Measurements from ENCODE around the gene BARD1.
"Not testable (repeated sequence)": the region's sequence is repeated elsewhere in the genome, so short reads cannot be mapped to it uniquely, and the experiment has no call there.

Gene BARD1

DNA sequence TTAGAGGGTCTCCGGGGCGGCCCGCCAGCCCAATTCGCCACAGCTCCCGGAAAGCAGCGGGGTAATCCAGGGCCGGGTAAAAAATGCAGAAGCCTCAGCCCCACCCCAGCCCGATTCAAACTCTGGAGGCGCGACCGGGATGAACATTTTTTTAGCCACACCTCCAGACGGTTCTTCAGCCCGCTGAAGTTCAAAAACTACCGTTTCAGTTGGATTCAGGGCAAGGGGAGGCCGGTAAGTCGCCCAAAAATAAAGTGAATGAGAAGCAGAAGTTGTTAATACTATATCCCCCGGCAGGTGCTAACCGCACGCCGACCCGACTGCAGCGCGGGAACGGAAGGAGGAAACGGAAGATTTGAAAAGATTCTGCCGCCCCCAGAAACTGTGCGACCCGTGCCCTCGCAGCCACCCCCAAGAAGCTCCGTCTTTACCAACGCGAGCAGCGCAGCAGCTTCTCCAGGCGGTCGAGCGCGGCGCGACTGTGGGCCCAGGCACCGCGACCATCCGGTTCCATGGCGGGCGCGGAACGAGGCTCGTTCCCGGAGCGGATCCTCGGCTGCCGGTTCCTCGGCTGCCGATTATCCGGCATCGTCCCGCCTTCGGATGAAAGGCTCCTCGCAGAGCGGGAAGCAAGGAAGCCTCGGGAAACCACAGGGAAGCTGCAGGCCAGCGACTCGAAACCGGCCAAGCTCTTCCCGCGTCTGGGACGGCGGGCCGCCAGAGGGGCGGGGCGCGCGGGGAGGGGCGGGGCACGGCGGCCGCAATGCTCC lies at the start of gene BARD1:
TSS of gene BARD1 (minus strand) at position 703 of the 770 bp plus-strand sequence. CDS start at position 589, 114 bp downstream.
- DNase-seq (ENCODE audit: low read depth in 3 of 3, low spot score in 1 of 3), result peak in 2 of 3 donors; percentile 13 to 20

DNA sequence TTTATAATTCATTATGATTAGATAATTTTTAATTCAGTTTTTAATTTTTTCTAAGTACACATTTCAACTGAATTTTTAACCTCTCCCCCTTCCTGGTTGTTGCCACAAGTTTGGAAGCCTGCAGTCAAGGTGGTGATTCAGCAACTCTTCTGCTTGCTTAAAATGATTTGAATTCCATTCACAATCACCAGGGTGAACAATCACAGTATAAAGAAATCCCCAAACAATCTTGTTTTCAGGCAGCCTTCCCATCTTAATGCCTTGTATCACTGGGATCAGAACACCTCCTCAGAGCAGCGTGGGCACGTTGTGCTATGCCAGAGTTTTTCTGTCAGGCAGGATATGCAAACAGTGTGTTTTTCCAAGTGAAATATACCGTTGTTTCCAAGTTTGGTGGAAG lies 46.7 kb upstream of the BARD1 start:
- no peak for DNase-seq (ENCODE audit: low read depth in 3 of 3, low spot score in 1 of 3)

DNA sequence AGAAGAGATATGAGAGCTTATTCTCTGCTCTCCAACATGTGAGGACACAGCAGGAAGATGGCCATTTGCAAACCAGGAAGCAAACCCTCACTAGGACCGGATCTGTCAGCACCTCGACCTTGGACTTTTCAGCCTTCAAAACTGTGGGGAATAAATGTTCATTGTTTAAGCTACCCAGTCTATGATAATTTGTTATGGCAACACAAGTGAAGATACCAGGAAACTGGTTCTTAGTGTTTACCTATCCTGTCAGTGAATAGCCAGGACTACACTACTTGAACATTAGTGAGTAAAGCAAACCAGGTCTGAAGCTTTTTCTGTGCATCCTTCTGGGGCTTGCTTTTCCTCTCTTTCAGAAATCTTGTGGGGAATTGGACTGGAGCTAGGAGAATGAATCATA lies 44.4 kb upstream of the BARD1 start:
- no peak for DNase-seq (ENCODE audit: low read depth in 3 of 3, low spot score in 1 of 3)

DNA sequence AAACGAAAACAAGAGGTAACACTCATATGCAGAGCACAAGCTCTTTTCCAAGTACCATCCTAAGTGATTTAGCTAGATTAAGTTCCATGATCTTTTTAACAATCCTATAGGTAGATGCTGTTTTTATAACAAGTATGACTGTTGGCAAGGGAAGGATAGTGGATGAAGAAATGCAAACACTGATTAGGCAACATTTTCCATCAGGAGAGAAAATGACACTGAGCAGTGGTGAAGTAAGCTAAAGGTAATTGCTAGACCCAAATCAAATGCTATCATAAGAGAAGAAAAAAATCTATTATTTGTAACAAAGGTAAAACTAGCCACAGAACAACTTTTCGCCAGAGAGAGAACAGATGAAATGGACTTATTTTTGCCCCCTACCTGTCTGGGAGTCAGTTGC lies 34.3 kb upstream of the BARD1 start:
- no peak for DNase-seq (ENCODE audit: low read depth in 3 of 3, low spot score in 1 of 3)

DNA sequence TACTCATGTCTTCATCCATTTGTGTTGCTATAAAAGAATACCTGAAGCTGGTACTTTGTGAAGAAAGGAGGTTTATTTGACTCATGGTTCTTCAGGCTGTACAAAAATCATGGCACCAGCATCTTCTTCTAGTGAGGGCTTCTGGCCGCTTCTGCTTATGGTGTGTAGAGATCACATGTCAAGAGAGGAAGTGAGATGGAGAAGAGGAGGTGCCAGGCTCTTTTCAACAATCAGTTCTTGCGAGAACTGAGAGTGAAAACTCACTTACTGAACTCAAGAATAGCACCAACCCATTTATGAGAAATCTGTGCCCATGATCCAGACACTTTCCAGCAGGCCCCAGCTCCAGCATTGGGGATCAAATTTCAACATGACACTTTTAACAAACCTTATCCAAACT lies 30.0 kb upstream of the BARD1 start:
- no peak for DNase-seq (ENCODE audit: low read depth in 3 of 3, low spot score in 1 of 3)

DNA sequence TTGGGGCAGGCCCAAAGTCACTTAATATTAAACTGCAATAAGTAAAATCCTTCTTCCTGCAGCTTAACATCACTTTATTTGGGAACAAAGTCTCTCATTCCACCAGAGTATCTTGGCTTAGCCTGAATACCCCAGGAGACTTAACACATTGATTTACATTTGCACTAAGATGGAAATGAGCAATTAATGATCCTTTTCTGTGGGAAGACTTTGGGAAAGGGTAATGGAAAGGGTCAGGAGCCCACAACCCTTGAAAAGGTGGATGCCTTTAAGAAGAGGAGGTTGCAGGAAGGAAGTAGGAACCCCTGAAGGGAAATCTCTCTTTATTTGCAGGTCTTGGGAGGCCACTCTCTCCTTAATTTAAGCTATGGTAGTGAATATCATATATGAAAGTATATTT lies 28.0 kb upstream of the BARD1 start:
- no peak for DNase-seq (ENCODE audit: low read depth in 3 of 3, low spot score in 1 of 3)

DNA sequence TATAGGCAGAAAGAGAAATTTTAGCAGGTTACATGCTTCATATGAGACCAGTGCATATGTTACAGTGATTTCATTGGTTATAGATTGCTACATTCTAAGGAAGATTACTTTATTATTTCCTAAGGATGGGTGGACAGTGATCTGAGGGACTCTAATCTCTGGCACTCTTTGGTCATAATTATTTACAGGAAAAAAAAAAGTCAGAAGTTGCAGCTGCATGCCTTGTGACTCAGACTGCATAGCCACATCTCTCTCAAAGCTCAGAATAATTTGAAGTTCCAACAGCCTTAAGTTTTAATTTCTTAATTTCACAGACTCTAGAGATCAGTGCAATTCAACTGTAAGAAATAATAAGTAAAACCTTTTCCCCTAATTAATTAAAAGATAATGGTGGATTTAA lies 27.1 kb upstream of the BARD1 start:
- no peak for DNase-seq (ENCODE audit: low read depth in 3 of 3, low spot score in 1 of 3)

DNA sequence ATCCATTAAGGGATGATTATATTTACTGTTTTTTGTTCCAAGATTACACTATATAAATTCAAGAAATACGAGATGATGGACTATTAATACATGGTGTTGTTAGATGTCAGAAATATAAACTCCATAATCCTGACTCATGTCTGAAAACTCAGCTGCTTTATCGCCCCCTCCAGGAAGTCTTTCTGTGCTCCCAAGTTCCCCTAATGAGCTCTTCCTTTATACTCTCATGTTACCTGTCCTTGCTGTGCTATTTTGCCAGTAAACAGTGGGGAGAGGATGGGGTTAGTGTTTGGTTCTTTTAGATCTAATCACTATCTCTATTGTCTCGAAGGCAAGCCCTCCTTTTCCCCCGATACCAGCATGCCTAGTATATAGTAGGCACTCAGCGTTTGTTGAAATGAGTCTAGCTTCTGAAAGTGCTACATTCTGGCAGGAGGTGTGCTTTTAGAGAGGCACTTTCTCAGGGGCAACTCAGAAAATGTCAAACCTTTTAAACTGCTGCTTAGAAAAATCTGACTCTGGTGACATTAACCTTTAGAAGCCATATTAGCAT lies 21.4 kb upstream of the BARD1 start:
- no peak for DNase-seq (ENCODE audit: low read depth in 3 of 3, low spot score in 1 of 3)

DNA sequence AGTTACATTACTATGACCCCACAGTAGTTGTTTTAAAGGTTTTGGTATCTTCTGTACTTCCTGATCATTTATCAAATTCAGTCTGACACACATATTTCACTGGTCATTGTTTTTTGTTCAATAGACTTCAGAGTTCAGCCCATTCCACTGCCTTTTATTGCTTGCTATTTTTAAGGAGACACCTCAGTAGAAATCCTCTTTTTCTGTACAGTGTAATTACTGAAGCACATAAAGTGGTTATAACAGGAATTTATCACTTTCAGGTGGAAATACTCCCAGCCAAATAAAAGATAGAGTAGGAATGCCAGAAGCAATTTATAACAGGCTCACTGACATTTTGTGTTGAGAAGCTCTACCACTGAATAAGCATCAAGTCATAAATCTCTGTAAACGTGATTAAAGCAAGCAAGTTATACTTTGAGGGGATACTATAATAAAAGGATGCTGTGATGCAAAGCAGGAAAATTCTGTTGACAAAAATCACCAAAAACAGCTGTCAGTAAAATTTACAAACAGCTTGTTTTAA lies 6.6 kb upstream of the BARD1 start:
- no peak for DNase-seq (ENCODE audit: low read depth in 3 of 3, low spot score in 1 of 3)

DNA sequence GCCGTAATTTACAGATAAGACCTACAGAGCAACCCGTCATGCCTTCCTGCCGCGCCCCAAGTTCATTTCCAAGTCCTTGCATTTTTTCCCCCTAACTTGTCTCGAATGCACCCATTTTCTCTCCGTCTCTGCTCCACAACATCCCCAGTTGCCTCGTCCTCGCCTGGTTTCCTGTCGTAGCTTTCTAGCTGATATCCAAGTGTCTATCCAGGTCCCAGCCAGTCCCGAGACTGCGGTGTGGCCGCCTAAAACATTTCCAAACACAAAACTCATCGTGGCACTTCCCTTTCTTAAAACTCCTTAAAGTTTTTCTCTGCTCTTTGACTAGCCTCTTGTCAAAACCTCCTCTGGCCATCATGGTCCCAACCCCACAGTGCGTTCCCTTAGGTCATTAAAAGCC lies 1.2 kb upstream of the BARD1 start:
- DNase-seq (ENCODE audit: low read depth in 3 of 3, low spot score in 1 of 3), result no peak

DNA sequence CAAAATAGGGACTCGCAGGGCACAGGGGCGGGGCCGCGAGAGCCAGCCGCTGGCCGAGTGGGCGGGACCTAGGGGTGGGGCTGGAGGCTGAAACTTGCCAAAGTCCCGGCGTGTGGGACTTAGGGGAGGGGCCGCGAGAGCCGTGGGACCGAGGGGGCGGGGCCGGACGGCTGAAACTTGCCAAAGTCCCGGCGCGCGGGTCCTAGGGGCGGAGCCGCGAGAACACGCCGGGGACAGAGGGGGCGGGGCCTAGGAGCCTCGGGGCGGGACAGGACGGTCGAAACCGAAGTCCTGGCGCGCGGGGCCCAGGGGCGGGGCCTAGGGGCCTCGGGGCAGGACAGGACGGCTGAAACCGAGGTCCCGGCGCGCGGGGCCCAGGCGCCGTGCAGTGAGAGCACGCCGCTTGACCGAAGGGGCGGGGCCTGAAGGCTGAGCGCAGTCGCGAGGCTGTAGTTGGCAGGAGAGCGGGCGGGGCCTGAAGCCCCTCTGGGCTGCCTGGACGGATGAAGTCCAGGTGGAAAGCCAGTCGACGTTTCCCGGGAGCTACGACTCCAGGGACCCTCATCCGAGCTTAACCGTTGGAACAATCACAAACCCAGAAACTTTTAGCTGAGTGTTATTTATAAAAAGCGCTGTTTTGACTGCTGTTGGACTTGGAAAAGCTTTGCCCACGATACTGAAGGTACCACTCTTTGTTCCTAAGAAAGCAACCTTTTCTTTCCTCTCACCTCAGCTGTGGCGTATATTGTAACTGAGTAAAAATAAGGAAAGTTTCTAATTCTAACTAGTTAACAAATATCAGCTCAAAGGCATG lies 475 bp upstream of the BARD1 start:
- peak; percentile 87 to 97 (median 93) for DNase-seq (ENCODE audit: low read depth in 3 of 3, low spot score in 1 of 3)

DNA sequence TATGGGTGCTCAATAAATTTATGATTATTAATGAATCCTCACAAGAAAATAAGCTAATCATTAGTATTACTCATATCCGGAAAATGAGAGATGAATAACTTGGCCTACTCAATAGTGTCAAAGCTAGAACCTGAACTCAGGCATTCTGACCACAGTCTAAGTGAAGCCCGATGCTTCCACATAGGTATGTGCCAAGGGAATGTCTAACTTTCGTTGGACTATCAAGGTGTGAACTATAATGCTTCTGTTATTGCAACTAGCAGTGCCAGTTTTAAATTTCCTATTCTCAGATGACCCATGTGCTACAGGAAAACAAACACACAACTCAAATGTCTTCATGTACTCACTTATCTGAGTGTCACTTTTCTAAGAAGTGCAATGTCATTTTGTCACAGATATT lies 1.8 kb downstream of the BARD1 start:
- DNase-seq (ENCODE audit: low read depth in 3 of 3, low spot score in 1 of 3), result no peak

DNA sequence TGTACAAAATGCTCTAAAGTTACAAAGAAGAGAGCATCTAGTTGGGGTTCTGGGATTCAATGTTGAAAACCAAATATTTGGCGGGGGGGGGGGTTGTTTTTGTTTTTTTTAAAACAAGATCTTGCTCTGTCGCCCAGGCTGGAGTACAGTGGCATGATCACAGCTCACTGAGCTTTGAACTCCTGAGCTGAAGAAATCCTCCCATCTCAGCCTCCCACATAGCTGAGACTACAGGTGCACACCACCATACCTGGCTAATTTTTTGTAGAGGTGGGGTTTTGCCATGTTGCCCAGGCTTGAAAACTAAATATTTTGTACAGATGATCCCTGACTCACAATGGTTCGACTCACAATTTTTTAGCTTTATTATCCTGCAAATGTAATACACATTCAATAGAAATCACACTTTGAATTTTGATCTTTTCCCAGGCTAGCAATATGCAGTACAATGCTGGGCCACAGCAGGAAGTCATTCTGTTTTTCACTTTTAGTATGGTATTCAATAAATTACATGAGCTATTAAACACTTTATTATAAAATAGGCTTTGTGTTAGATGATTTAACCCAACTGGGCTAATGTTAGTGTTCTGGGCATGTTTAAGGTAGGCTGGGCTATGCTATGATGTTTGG lies 7.6 kb downstream of the BARD1 start:
- no peak for DNase-seq (ENCODE audit: low read depth in 3 of 3, low spot score in 1 of 3)

DNA sequence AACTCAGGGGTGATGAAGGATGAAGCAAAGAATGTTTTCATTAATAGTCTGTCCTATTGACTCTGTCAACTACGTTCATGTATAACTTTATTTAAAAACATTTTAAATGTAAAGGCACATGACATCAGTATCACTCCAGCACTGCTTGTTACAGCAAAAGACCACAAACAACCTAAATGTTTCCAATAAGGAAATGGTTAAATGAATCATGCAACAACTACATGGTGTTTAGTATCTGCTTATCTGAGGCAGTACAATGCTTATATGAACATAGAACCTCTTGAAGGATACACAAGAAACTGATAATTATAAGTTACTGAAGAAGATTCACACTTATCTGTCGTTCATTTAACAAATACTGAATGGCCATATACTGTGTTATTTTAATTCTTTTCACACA lies 8.4 kb downstream of the BARD1 start:
- no peak for DNase-seq (ENCODE audit: low read depth in 3 of 3, low spot score in 1 of 3)

DNA sequence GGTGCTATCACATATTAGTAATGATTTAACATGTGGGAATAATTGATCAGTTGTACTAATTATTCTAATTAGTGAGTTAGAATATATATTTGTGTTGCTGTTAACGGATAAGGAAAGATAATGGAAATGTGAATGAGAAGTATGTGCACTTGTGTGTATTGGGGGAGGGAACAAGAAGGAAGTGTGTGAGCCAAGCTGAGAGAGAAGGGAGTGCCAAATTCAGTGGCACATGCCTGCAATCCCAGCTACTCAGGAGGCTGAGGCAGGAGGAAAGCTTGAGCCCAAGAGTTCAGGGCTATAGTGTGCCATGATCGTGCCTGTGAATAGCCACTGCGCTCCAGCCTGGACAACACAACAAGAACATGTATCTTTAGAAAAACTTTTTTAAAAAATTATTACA lies 9.3 kb downstream of the BARD1 start:
- DNase-seq (ENCODE audit: low read depth in 3 of 3, low spot score in 1 of 3), result no peak

DNA sequence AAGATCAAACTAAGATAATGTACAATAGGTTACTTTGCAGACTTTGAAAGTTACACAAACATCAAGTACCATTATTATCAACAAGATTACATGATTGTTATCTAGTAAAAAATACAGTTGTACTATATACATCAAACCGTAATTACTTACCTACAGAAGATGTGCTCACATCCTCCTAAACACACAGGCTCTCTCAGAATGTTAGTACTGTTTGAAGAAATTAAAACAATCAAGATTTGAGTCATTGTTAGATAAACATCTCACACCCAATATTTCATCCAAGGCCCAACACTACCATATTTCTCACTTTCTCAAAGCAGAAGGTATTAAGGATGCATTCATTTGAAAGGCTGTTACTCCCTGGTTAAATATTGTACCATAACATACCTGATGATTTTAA lies 12.6 kb downstream of the BARD1 start:
- DNase-seq (ENCODE audit: low read depth in 3 of 3, low spot score in 1 of 3), result no peak

DNA sequence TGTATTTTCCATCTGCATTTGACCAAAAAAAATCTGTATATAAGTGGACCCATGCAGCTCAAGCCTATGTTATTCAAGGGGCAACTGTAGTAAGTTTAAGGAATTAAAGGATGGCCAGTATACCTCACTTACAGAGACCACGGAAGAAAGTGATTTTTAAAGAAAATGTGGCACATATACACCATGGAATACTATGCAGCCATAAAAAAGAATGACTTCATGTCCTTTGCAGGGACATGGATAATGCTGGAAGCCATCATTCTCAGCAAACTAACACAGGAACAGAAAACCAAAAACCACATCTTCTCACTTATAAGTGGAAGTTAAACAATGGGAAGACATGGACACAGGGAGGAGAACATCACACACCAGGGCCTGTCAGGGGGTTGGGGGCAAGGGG lies 26.3 kb downstream of the BARD1 start:
- DNase-seq (ENCODE audit: low read depth in 3 of 3, low spot score in 1 of 3), result not testable (repeated sequence)

DNA sequence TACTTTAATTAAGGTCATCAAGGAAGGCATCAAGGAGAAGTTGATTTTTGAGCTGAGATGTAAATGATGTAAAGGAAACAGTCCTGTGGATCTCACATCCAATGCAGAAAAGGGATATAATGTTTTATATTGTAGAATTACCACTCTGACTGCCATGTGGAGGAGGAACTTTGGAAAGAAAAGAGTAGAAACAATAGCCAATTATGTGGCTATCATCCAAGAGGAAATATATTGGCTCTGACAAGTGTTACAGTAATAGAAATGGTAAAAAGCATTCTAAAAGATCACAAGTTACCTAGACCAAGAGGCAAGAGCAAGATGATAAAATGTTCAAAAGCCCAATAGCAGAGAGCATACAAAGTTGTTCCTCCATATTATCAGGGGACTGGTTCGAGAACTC lies 26.8 kb downstream of the BARD1 start:
- DNase-seq (ENCODE audit: low read depth in 3 of 3, low spot score in 1 of 3), result no peak

DNA sequence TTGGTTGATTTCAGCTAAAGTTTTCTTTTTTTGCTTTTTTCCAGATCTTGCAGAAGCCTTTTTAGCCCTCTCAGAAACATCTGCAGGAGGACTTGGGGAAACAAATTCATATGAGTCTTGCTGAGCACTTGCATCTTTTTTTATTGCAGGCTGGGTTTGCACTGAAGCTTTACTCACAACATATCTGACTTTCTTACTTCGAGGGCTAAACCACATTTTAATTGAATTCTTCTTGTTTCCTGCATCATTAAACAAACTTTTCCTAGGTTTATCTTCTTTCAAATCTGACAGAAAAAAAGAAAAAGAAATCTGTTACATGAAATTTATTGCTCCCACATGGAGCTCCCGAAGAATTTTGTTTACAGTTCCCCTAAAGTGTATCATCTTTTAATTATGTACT lies 28.3 kb downstream of the BARD1 start:
- DNase-seq (ENCODE audit: low read depth in 3 of 3, low spot score in 1 of 3), result no peak

DNA sequence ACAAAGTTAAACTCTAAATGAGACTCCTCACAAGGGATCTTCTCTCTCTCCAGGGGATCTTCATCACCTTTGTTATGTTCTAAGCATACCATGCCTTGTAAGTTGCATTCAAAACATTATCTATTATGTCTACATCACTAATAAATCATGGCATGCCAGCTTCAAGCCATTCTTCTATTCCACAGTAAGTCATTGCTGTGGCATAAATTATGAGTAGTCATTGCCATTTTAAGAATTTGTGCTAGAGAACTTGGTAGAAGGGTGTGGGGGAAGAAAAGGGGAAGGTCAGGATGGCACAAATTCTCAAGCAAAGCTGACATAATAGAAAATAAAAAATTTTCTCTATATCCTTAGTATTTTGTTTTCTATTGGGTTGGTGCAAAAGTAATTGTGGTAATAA lies 33.5 kb downstream of the BARD1 start:
- no peak for DNase-seq (ENCODE audit: low read depth in 3 of 3, low spot score in 1 of 3)

DNA sequence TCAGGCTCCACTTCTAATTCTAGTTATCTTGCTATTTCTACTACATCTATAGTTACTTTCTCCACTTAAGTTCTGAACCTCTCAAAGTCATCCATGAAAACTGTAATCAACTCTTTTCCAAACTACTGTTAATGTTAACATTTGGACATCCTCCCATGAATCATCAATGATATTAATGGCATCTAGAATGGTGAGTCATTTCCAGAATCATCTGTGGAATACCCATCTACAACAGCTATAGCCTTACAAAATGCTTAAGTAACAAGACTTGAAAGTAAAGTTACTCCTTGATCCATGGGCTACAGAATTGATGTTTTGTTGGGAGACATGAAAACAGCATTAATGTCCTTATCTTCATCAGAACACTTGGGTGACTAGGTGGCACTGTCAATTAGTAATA lies 35.4 kb downstream of the BARD1 start:
- no peak for DNase-seq (ENCODE audit: low read depth in 3 of 3, low spot score in 1 of 3)

Measured in stimulated activated CD4-positive, alpha-beta T cell treated with anti-CD3 and anti-CD28 coated beads, TNF-alpha, amount 100 ng/mL, for 1 hour (primary cell).